Vagina (tissue), 2 donors: ENCODE results near the gene NODAL. TPM values are rescaled to one million over a fixed set of nuclear protein-coding genes. Genes with fewer than 3 reads are reported as not detected.

Experiments
- DNase-seq, 2 donors: peaks; one replicate each; pipeline ENCODE4 v3.0.0-alpha.2; 2017; ENCODE audit errors: extremely low spot score in 2 of 2
- H3K27ac ChIP-seq: fragments of 200-600 bp; sonication (generic); one replicate; pipeline ENCODE4 v1.5.1; 2019
- H3K27me3 ChIP-seq: fragments of 200-600 bp; sonication (generic); one replicate; pipeline ENCODE4 v1.5.1; 2019
- H3K36me3 ChIP-seq, 2 donors: fragments of 200-600 bp; sonication (generic); one replicate each; pipeline ENCODE4 v1.5.1; 2017 to 2019
- H3K4me1 ChIP-seq: fragments of 200-600 bp; sonication (generic); one replicate; pipeline ENCODE4 v1.5.1; 2019
- H3K4me3 ChIP-seq, 2 donors: fragments of 200-600 bp; sonication (generic); 1 replicate in 1 of 2; 2 replicates in 1 of 2; pipeline ENCODE4 v1.5.1; 2016 to 2019
- H3K9me3 ChIP-seq: fragments of 200-600 bp; sonication (generic); one replicate; pipeline ENCODE4 v1.5.1; 2019
- POLR2A ChIP-seq, 2 donors: fragments of 450-650 bp; IDR thresholded peaks; one replicate each; pipeline ENCODE4 v1.6.1; 2017; ENCODE audit warnings: antibody characterized with exemption in 2 of 2, mild to moderate bottlenecking in 2 of 2, moderate library complexity in 2 of 2
- POLR2AphosphoS5 ChIP-seq, 2 donors: sonication (generic); formaldehyde crosslinking; IDR thresholded peaks; one replicate each; pipeline ENCODE4 v1.9.0; 2017; ENCODE audit warnings: antibody characterized with exemption in 2 of 2, mild to moderate bottlenecking in 2 of 2, low read depth in 1 of 2; ENCODE audit not compliant: insufficient read depth in 1 of 2
- intact Hi-C: fragments of 100-400 bp; cut with DNase I; formaldehyde crosslinking; loops from one replicate; pipeline ENCODE4 v1.15.1; 2023
- total RNA-seq: library from RNA; depleted of rRNA; stranded (reverse); fragments of >200 nt; gene quantifications from one replicate; pipeline ENCODE4 v1.2.3, GENCODE V29; 2016
- TF ChIP-seq, protein P1 (sequence below), 3 experiments: fragments of 450-650 bp in 2 of 3; fragments of 200-600 bp in 1 of 3; sonication (generic) in 1 of 3; IDR thresholded peaks; one replicate each; pipeline ENCODE4 v1.5.1; 2017 to 2019; ENCODE audit warnings: antibody characterized with exemption in 3 of 3, mild to moderate bottlenecking in 2 of 3, moderate library complexity in 2 of 3

Gene NODAL
- total RNA-seq, 1 donor from 2014 or later: not detected

DNA sequence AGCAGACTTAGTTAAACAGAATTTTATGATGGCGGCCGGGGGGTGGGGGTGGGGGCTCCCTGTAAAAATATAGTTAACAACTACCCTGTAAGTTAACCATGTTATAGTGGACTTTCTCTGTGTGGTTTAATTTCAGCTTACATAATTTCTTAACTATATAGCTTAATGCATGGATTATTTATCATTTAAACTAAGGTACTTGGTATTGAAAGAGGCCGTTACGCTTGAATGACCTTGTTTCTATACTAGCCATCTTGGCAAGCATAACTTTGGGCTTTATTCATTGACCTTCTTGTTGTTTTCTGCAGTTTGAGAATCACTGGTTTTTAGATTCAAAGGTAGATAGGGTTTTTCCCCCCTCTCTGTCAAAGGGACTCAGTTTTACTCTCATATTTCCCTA lies 29.1 kb downstream of the NODAL start:
- TF ChIP-seq POLR2AphosphoS5 (IDR thresholded peaks at IDR 0.05; ENCODE audit: insufficient read depth in 1 of 2, low read depth in 1 of 2) (no peak), POLR2A (IDR thresholded peaks at IDR 0.05) (no peak)
- TF ChIP-seq, protein P1, sequence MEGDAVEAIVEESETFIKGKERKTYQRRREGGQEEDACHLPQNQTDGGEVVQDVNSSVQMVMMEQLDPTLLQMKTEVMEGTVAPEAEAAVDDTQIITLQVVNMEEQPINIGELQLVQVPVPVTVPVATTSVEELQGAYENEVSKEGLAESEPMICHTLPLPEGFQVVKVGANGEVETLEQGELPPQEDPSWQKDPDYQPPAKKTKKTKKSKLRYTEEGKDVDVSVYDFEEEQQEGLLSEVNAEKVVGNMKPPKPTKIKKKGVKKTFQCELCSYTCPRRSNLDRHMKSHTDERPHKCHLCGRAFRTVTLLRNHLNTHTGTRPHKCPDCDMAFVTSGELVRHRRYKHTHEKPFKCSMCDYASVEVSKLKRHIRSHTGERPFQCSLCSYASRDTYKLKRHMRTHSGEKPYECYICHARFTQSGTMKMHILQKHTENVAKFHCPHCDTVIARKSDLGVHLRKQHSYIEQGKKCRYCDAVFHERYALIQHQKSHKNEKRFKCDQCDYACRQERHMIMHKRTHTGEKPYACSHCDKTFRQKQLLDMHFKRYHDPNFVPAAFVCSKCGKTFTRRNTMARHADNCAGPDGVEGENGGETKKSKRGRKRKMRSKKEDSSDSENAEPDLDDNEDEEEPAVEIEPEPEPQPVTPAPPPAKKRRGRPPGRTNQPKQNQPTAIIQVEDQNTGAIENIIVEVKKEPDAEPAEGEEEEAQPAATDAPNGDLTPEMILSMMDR (IDR thresholded peaks at IDR 0.05): no peak
- Histone ChIP-seq H3K27me3 (no peaks in the 10 kb centered on the region), H3K27ac (no peak overlapping the region), H3K36me3 (no peaks in the 10 kb centered on the region), H3K4me3 (no peak overlapping the region), H3K9me3 (no peaks in the 10 kb centered on the region), H3K4me1 (peaks cover 50% of the 10 kb centered on the region)
- DNase-seq: no peak
- intact Hi-C loops: no loop called here

DNA sequence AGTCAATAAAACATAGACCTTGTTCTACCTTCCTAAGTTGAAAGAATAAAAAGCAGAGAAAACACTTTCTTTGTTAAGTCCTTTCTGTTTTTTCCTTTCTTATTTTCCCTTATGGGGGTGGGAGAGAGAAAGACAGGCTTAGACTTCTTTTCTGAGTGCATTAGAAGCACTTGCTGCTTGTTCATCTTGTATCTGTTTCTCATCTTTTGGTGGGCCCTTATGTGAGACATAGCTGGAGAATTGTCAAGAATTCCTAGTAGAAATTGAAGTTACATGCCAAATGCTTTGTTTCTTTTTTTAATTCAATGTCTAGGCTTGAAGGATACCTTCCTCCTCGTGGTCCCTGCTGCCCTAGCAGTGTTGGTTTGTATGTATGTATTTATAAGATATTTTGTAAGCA lies 30.9 kb downstream of the NODAL start:
- no peaks in the 10 kb centered on the region for H3K36me3 ChIP-seq
- no peak overlapping the region for H3K4me3 ChIP-seq
- no peaks in the 10 kb centered on the region for H3K27me3 ChIP-seq
- H3K4me1 ChIP-seq: peaks cover 66% of the 10 kb centered on the region
- TF ChIP-seq POLR2AphosphoS5 (IDR thresholded peaks at IDR 0.05; ENCODE audit: insufficient read depth in 1 of 2, low read depth in 1 of 2) (no peak), POLR2A (IDR thresholded peaks at IDR 0.05) (no peak)
- TF ChIP-seq, protein P1 (IDR thresholded peaks at IDR 0.05): no peak
- H3K9me3 ChIP-seq: no peaks in the 10 kb centered on the region
- intact Hi-C loops: no loop called here
- no peak overlapping the region for H3K27ac ChIP-seq
- no peak for DNase-seq

DNA sequence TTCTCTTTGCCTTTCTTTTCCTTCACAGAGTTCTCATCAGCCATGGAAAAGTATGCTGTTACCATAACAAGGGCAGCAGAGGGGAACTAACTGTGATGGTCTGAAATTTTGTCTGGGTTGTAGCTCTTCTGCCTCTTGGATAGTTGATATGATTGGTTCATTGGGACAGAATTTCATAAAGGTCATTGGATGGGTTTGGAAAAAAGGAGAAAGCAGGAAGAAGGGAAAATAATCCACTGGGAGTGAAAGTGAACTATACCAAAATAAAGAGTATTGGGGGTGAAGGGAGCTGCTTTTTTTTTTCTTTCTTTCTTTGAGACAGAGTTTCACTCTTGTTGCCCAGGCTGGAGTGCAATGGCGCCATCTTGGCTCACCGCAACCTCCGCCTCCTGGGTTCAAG lies 31.7 kb downstream of the NODAL start:
- Histone ChIP-seq H3K27ac (no peak overlapping the region), H3K4me1 (peaks cover 66% of the 10 kb centered on the region), H3K27me3 (no peaks in the 10 kb centered on the region), H3K4me3 (no peak overlapping the region), H3K9me3 (no peaks in the 10 kb centered on the region), H3K36me3 (no peaks in the 10 kb centered on the region)
- intact Hi-C loops: no loop called here
- TF ChIP-seq, protein P1 (IDR thresholded peaks at IDR 0.05): no peak
- TF ChIP-seq POLR2A (IDR thresholded peaks at IDR 0.05) (no peak), POLR2AphosphoS5 (IDR thresholded peaks at IDR 0.05; ENCODE audit: insufficient read depth in 1 of 2, low read depth in 1 of 2) (no peak)
- no peak for DNase-seq

DNA sequence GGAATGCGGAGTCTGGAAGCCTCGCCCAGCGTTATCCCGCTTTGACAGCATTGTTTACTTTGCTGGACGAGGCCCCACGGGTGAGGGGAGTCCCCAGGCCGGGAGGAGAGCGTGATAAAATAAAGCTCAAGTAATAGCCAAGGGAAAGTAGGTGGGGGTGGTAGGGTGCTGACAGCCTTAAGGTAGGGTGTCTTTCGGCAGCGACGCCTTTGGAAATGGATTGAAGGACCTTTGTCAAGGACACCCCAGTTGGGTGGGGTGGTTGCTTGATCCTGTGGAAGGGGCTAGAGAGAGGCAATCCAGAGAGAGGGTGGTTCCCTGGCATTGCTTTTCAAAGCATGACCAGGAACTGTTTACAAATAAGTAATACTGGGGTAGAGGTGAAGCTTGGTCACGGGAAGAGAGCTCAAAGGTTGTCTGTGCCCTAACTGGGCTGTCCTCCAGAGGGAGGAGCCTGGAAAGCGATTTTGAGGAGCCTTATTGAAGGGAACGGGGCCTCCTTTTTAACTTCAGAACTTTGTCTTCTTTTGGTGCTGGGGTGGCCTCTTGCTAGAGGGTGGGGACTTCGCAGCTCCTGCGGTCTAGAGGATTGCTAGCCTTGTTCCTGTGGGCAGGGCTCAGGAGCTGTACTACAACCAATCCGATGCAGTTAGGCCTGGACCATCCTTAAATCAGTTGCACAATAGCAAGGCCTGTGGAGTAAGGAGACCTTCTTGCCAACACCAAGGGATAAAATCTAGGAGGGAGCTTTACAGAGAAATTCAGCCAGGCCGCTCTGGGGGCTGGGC lies 36.2 kb downstream of the NODAL start:
- Histone ChIP-seq H3K27ac (peak overlapping the region; percentile 95), H3K9me3 (no peaks in the 10 kb centered on the region), H3K27me3 (no peaks in the 10 kb centered on the region), H3K36me3 (no peaks in the 10 kb centered on the region), H3K4me3 (peak overlapping the region; percentile 75 to 94), H3K4me1 (peaks cover 44% of the 10 kb centered on the region)
- intact Hi-C loops: no loop called here
- peak in 1 of 2 donors; percentile 52 for TF ChIP-seq POLR2A (IDR thresholded peaks at IDR 0.05)
- TF ChIP-seq, protein P1 (IDR thresholded peaks at IDR 0.05): no peak
- peak; percentile 50 to 95 for TF ChIP-seq POLR2AphosphoS5 (IDR thresholded peaks at IDR 0.05; ENCODE audit: insufficient read depth in 1 of 2, low read depth in 1 of 2)
- DNase-seq: peak in 1 of 2 donors; percentile 98

DNA sequence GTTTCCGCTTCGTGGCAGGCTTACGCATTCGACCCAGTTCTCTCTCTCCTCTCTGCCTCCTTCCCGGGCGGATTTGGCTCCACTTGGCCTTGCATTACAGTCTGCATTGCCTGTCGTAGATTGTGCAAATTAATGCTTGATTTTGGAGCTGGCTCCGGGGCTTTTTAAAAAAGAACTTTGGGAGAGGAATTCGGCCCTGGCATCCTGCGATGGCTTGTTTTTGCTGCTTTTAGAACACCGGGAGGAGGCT lies 36.8 kb downstream of the NODAL start:
- Histone ChIP-seq H3K27ac (peak overlapping the region; percentile 95), H3K4me1 (peaks cover 38% of the 10 kb centered on the region), H3K27me3 (no peaks in the 10 kb centered on the region), H3K4me3 (peak overlapping the region; percentile 75 to 94), H3K36me3 (no peaks in the 10 kb centered on the region), H3K9me3 (no peaks in the 10 kb centered on the region)
- TF ChIP-seq, protein P1 (IDR thresholded peaks at IDR 0.05): no peak
- TF ChIP-seq POLR2A (IDR thresholded peaks at IDR 0.05): no peak
- TF ChIP-seq POLR2AphosphoS5 (IDR thresholded peaks at IDR 0.05; ENCODE audit: insufficient read depth in 1 of 2, low read depth in 1 of 2): no peak
- no peak for DNase-seq
- intact Hi-C loops: no loop called here
